WTC11 (cell line): ENCODE measurements around the gene DUOX2.

Source experiments
- ELF4 ChIP-seq: sonication (generic); formaldehyde crosslinking; IDR thresholded peaks from 2 replicates; pipeline ENCODE4 v1.8.1; 2022; ENCODE audit warnings: low read depth, mild to moderate bottlenecking, moderate library complexity, missing genetic modification reagents
- NFYB ChIP-seq: sonication (generic); formaldehyde crosslinking; conservative IDR thresholded peaks from 2 replicates; pipeline ENCODE4 v1.8.0; 2022; ENCODE audit warnings: low read depth, missing genetic modification reagents
- TEAD1 ChIP-seq: sonication (generic); formaldehyde crosslinking; IDR thresholded peaks from 2 replicates; pipeline ENCODE4 v1.8.0; 2022; ENCODE audit warnings: mild to moderate bottlenecking, missing genetic modification reagents
- TF ChIP-seq, protein P1 (sequence below): fragments of 200-600 bp; IDR thresholded peaks from 2 replicates; pipeline ENCODE4 v1.8.0; 2022; ENCODE audit warnings: antibody characterized with exemption
- TF ChIP-seq, protein P2 (sequence below): sonication (generic); formaldehyde crosslinking; IDR thresholded peaks from 2 replicates; pipeline ENCODE4 v1.8.0; 2022; ENCODE audit warnings: mild to moderate bottlenecking, missing genetic modification reagents

DNA sequence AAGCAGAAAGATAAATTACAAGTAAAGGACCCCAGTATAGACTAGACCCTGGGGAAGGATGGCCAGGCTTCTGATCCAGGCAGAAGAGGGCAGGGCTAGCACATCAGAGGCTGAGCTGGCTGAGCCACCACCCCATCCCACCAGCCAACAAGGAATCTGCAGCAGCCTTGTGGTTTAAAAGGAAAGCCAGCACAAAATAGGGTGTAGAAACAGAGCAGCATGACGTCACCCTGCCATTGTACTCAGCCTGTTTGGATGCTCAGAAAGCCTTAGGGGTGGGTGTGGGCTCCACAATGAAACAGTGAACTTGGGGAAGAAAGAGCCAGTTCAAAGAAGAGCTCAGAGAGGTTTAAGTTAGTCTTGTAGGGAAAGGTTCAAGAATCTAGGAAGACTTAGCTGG is 44.0 kb upstream of the DUOX2 start:
- TF ChIP-seq, protein P1, sequence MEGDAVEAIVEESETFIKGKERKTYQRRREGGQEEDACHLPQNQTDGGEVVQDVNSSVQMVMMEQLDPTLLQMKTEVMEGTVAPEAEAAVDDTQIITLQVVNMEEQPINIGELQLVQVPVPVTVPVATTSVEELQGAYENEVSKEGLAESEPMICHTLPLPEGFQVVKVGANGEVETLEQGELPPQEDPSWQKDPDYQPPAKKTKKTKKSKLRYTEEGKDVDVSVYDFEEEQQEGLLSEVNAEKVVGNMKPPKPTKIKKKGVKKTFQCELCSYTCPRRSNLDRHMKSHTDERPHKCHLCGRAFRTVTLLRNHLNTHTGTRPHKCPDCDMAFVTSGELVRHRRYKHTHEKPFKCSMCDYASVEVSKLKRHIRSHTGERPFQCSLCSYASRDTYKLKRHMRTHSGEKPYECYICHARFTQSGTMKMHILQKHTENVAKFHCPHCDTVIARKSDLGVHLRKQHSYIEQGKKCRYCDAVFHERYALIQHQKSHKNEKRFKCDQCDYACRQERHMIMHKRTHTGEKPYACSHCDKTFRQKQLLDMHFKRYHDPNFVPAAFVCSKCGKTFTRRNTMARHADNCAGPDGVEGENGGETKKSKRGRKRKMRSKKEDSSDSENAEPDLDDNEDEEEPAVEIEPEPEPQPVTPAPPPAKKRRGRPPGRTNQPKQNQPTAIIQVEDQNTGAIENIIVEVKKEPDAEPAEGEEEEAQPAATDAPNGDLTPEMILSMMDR = no peak
- TF ChIP-seq TEAD1 (no peak), NFYB (no peak), ELF4 (CRISPR knock-in tag) (no peak)
- TF ChIP-seq, protein P2, sequence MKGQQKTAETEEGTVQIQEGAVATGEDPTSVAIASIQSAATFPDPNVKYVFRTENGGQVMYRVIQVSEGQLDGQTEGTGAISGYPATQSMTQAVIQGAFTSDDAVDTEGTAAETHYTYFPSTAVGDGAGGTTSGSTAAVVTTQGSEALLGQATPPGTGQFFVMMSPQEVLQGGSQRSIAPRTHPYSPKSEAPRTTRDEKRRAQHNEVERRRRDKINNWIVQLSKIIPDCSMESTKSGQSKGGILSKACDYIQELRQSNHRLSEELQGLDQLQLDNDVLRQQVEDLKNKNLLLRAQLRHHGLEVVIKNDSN = no peak
